IPS DF 6.9 (cell line): ENCODE data around the gene ZNF358.

Experiments used
- DNase-seq: peaks from one replicate; pipeline ENCODE4 v3.0.0-alpha.2; 2013; ENCODE audit warnings: low read depth, low spot score
- H3K27ac ChIP-seq: one replicate; pipeline ENCODE4 v1.5.1; 2013; ENCODE audit warnings: low read length, control low read depth
- H3K27me3 ChIP-seq: 2 replicates; pipeline ENCODE4 v1.6.1; 2013; ENCODE audit warnings: mild to moderate bottlenecking, low read length; ENCODE audit not compliant: control insufficient read depth, insufficient read depth
- H3K36me3 ChIP-seq: 2 replicates; pipeline ENCODE4 v1.6.1; 2013; ENCODE audit warnings: low read length; ENCODE audit not compliant: control insufficient read depth, insufficient read depth
- H3K4me1 ChIP-seq: 2 replicates; pipeline ENCODE4 v1.6.1; 2013; ENCODE audit warnings: low read length; ENCODE audit not compliant: control insufficient read depth, insufficient read depth
- H3K4me3 ChIP-seq: 2 replicates; pipeline ENCODE4 v1.5.1; 2013; ENCODE audit warnings: mild to moderate bottlenecking, low read length
- H3K9me3 ChIP-seq: 2 replicates; pipeline ENCODE4 v1.6.1; 2013; ENCODE audit warnings: low read length, inconsistent platforms; ENCODE audit not compliant: control insufficient read depth, insufficient read depth
- WGBS: extraction: QIAGEN DNeasy Blood & Tissue Kit; methylation state at CpG from one replicate; pipeline ENCODE4 v1.1.7; 2013; ENCODE audit warnings: mixed read lengths, missing lambda C conversion rate; ENCODE audit not compliant: insufficient read length, insufficient coverage; 5-methylcytosine and 5-hydroxymethylcytosine counted together

ZNF358 gene

DNA sequence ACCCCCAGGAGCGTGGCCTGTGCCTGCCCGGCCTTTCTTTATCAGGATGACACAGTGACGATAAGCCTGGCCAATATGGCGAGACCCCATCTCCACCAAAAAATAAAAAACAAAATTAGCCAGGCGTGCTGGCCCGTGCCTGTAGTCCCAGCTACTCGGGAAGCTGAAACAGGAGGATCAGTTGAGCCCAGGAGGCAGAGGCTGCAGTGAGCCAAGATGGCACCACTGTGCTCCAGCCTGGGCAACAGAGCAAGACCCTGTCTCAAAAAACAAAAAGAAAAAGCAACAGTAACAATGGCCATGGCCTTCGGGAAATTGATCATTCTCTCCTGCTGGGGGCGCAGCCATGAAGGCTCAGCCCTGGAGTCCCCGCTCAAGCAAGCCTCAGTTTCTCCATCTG, 38.1 kb upstream of the ZNF358 start:
- H3K4me3 ChIP-seq: no peak overlapping the region
- no peak overlapping the region for H3K27ac ChIP-seq
- WGBS: no CpG with 5 or more reads among the region's 10 CpGs
- no peaks in the 10 kb centered on the region for H3K9me3 ChIP-seq
- no peaks in the 10 kb centered on the region for H3K27me3 ChIP-seq
- H3K4me1 ChIP-seq: peaks cover 5% of the 10 kb centered on the region
- no peak for DNase-seq
- 0 out of 2 replicates have a peak, but pooled peaks cover 4% of the 10 kb centered on the region for H3K36me3 ChIP-seq

DNA sequence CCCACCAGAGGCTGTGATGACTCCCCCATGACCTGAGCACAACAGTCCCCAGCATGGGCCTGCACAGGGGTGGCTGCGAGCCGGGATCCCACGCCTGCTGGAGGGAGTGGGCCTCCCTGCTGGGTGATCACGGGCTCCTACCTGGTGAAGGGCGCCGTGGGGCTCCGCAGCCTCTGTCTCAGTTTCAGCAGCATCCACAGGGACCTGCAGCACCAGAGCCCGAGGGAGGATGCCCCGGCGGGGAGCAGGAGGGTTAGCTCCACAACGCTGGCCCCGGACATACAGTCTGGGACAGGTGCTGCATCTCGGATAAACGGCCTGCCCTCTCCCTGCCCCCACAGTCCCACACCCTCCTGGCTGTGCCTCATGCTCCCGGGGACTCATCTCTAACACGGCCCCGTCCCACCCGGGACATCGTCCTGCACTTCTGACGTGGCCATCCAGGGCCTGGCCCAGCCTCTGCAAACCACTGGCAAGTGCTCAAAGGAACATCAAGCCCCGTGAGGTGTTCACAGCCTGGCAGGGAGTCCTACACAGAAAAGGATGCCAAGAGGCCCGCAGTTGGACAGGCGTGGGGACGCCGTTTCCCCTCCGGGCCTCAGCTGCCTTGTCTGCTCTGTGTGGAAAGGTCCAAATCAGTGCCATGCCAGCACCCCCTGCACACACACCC, 37.6 kb upstream of the ZNF358 start:
- peaks cover 5% of the 10 kb centered on the region for H3K4me1 ChIP-seq
- WGBS: no CpG with 5 or more reads among the region's 26 CpGs
- no peak overlapping the region for H3K4me3 ChIP-seq
- DNase-seq: no peak
- H3K36me3 ChIP-seq: 0 out of 2 replicates have a peak, but pooled peaks cover 4% of the 10 kb centered on the region
- H3K27me3 ChIP-seq: no peaks in the 10 kb centered on the region
- no peak overlapping the region for H3K27ac ChIP-seq
- no peaks in the 10 kb centered on the region for H3K9me3 ChIP-seq

DNA sequence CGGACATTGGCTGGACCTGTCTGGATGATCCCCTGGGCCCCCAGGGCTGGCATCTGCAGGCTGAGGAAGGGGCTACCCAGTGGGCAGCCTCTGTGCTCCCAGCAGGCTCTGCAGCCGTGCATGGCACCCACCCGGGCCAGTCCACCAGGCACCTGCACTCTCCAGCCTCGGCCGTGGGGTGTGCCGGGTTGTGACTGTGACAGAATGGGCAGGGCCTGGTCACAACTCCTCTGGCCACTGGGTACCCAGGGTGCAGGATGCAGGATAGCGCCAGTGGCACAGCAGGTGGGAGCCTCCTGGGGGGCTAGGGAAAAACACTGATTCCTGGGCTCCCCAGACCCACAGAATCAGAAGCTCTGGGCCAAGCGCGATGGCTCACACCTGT, 37.1 kb upstream of the ZNF358 start:
- Histone ChIP-seq H3K27me3 (no peaks in the 10 kb centered on the region), H3K4me1 (peaks cover 5% of the 10 kb centered on the region), H3K36me3 (0 out of 2 replicates have a peak, but pooled peaks cover 4% of the 10 kb centered on the region), H3K4me3 (no peak overlapping the region), H3K9me3 (no peaks in the 10 kb centered on the region), H3K27ac (no peak overlapping the region)
- no CpG with 5 or more reads among the region's 9 CpGs for WGBS
- DNase-seq: no peak

DNA sequence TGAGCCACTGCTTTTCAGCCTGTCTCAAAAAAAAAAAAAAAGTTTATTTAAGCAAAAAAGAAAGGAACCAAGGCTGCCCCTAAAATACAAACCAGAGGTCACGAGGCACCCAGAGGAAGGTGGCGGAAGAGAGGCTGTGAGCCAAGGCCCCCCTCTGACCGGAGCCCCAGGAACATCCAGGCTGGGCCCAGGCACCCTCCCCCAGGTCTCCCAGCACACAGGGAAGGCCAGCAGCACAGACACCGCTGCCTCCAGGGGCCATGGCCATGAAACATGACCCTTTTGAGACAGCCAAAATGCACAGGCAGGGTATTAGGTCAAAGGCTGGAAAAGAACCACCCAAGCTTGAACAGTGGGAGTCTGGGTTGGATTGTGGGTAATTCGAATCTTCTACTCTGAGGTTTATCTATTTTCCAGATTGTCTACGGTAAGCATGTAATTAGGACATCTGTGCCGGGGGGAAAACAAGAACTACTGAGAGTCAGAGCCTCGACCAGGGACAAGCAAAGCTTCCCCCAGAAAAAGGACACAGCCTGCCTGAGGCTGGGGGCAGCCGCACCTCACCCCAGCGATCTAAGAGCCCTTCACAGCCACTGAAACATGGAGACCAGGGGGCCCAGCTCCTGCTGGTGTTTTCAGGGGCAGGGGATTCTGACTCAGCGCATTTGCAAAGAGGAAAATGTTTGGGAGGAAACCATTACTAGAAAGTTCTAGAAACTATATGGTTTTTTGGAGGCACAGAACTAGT, 35.5 kb upstream of the ZNF358 start:
- Histone ChIP-seq H3K4me1 (peaks cover 5% of the 10 kb centered on the region), H3K27me3 (no peaks in the 10 kb centered on the region), H3K36me3 (0 out of 2 replicates have a peak, but pooled peaks cover 4% of the 10 kb centered on the region), H3K9me3 (no peaks in the 10 kb centered on the region), H3K4me3 (no peak overlapping the region), H3K27ac (no peak overlapping the region)
- no peak for DNase-seq
- no CpG with 5 or more reads among the region's 11 CpGs for WGBS

DNA sequence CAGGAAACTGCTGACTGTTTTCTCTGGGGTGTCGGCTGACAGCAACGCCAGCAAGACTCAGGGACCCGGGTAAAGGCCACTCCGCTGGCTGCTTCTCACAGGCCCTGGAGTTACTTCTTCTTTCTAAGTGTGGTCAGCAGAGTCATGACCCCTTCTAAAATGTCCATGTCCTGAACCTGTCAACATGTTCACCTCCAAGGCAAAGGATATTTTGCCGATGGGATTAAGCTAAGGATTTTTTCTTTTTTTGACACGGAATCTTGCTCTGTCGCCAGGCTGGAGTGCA, 35.0 kb upstream of the ZNF358 start:
- no peak overlapping the region for H3K27ac ChIP-seq
- no CpG with 5 or more reads among the region's 7 CpGs for WGBS

DNA sequence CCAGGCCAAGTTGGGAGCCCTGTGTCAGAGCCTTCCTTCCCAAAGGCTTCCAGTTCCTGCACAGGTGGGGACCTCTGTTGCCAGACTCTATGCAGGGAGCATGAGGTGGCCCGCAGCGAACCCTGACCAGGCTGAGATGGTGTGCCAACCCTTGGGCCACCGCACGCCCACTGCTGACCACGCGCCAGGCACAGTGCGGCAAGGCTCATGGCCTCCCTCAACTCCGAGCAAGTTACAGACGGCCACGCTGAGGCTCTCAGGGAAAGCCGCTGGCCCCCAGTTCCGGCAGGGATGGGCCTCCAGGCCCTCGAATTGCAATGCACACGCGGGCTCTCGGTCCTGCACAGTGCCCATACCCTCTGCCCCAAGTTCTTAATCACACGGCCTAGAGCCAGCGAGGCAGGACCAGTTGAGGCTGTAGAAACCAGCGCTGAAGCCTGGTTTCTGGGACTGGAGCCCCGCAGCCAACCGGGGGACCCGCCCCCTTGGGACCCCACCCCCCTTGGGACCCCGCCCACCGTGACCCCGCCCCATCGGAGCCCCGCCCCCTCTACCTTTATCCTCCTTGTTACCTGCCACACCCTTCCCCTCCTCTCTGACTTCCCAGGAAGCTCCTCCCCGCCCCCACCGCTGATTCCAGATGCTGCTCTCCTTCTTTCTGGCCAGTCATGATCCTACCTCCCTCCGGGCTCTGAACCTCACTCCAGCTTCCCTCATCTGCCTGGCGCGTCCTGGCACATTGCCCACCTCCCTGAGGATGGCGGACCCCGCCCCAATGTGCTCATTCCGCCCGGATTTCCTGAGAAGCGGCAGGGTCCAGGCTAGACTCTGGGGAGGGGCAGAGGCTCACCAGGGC, 33.1 kb upstream of the ZNF358 start:
- Histone ChIP-seq H3K4me1 (peaks cover 5% of the 10 kb centered on the region), H3K27me3 (no peaks in the 10 kb centered on the region), H3K36me3 (no peaks in the 10 kb centered on the region), H3K27ac (no peak overlapping the region), H3K4me3 (no peak overlapping the region), H3K9me3 (no peaks in the 10 kb centered on the region)
- WGBS: no CpG with 5 or more reads among the region's 37 CpGs
- no peak for DNase-seq

More for the DNA sequence above, 35.0 kb upstream of the ZNF358 start:
- 0 out of 2 replicates have a peak, but pooled peaks cover 4% of the 10 kb centered on the region for H3K36me3 ChIP-seq
- no peak overlapping the region for H3K4me3 ChIP-seq
- no peak for DNase-seq
- peaks cover 5% of the 10 kb centered on the region for H3K4me1 ChIP-seq
- H3K9me3 ChIP-seq: no peaks in the 10 kb centered on the region
- no peaks in the 10 kb centered on the region for H3K27me3 ChIP-seq

DNA sequence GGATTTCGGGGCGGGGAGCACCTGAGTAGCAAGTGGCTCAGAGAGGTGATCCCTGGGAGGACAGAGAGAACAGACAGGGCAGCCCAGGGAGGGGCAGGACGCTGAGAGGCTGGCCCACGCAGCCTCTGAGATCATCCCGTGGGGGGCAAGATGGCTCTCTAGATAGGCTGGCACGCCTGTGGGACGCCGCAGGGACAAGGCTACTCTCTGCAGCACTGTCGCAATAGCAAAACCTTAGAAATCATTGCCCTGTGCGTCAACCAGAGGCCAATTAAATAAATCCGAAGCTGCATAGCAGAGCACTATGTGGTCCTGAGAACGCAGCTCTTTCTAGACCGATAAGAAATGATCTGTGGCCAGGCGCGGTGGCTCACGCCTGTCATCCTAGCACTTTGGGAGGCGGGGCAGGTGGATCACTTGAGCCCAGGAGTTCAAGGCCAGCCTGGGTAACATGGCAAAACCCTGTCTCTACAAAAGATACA, 32.1 kb upstream of the ZNF358 start:
- no CpG with 5 or more reads among the region's 17 CpGs for WGBS
- Histone ChIP-seq H3K27ac (no peak overlapping the region), H3K27me3 (no peaks in the 10 kb centered on the region), H3K36me3 (no peaks in the 10 kb centered on the region), H3K9me3 (no peaks in the 10 kb centered on the region), H3K4me1 (peaks cover 5% of the 10 kb centered on the region), H3K4me3 (no peak overlapping the region)
- DNase-seq: no peak

DNA sequence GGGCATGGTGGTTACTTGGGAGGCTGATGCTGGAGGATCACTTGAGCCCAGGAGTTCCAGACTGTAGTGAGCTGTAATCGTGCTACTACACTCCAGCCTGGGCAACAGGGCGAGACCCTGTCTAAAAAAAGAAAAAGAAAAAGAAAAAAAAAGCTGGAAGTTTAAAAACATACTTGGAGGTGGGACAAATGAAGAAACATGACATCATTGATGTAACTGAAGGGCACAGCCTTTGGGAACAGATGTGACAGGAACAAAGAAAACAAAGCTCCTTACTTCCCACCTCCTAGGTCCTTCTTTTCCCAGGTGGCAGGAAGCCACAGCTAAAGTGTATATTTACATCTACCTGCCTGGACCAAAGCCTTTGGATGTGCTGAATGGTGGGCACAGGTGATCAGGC, 29.0 kb upstream of the ZNF358 start:
- WGBS: no CpG with 5 or more reads among the region's 2 CpGs
- no peaks in the 10 kb centered on the region for H3K27me3 ChIP-seq
- no peak for DNase-seq

DNA sequence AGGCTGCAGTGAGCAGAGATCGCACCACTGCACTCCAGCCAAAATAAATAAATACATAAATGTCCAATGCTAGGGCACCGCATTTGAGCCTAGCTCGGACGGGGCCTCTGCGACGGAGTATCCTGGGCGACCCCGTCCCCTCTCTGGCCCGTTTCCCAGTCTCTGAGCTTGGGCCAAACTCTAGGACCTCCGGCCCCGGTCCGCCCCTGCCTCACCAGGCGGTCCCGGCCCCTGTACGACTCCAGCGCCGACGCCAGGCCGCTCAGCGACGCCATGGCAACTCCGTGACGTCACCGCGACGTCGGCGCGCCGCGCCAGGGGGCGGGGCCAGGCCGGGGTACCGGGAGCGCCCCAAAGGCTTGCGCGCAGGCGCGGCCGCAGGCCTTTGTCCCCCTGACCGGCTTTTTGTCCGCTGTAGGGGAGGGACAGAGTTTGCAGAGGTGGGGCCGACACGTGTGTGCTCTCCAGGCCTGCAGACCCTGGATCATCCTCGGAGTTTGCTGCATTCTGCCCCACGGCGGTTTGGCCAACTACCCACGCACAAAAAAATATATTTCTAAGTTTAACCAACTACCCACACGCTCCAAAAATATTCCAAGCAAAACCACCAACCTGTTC, 27.1 kb upstream of the ZNF358 start, which contains the start of gene PEX11G:
Gene PEX11G, minus strand, starts transcription at position 300 of the 618 bp plus-strand sequence. Its CDS starts 25 bp downstream, at position 275.
- WGBS: no CpG with 5 or more reads among the region's 49 CpGs
- Histone ChIP-seq H3K4me3 (peak within 1 kb of the TSS; percentile 42; the same call in 1 of the 2 replicates), H3K36me3 (no peaks in the 10 kb centered on the region), H3K27ac (no peak within 1 kb of the TSS), H3K9me3 (no peaks in the 10 kb centered on the region), H3K4me1 (no peaks in the 10 kb centered on the region), H3K27me3 (no peaks in the 10 kb centered on the region)
- DNase-seq: peak; percentile 82

More for the DNA sequence above, 29.0 kb upstream of the ZNF358 start:
- Histone ChIP-seq H3K36me3 (no peaks in the 10 kb centered on the region), H3K9me3 (no peaks in the 10 kb centered on the region), H3K27ac (no peak overlapping the region), H3K4me1 (peaks cover 3% of the 10 kb centered on the region; the same call in 1 of the 2 replicates), H3K4me3 (no peak overlapping the region)

DNA sequence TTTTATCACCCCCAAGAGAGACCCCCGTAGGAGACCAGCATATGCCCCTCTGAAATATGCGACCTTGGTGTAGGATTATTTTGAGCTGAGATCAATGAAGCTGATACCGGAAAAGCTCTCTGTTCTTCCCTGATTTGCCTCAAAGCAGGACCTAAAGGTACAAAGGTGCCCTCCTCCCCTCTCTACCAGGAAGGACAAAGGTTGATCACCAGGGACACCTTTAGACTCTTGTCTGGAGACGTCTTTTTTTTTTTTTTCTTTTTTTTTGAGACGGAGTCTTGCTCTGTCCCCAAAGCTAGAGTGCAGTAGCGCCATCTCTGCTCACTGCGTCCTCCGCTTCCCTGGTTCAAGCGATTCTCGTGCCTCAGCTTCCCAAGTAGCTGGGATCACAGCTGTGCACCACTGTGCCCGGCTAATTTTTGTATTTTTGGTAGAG, 26.3 kb upstream of the ZNF358 start:
- Histone ChIP-seq H3K27me3 (no peaks in the 10 kb centered on the region), H3K36me3 (no peaks in the 10 kb centered on the region), H3K4me1 (no peaks in the 10 kb centered on the region), H3K4me3 (no peak overlapping the region), H3K27ac (no peak overlapping the region), H3K9me3 (no peaks in the 10 kb centered on the region)
- no CpG with 5 or more reads among the region's 11 CpGs for WGBS
- DNase-seq: no peak
